Keratinocyte (primary cell): ENCODE measurements around the gene IFNAR1. TPM values are rescaled to one million over a fixed set of nuclear protein-coding genes. Genes with fewer than 3 reads are reported as not detected.

ENCODE experiments used
- DNase-seq: peaks from one replicate; pipeline ENCODE4 v3.0.0-alpha.2; 2011; ENCODE audit warnings: low read depth, missing footprints, low spot score
- FAIRE-seq: peaks from 2 replicates; lab custom pipeline; 2011; peaks lifted over from hg19 to GRCh38; lab: Jason Lieb, UNC
- H2AFZ ChIP-seq: 2 replicates; pipeline ENCODE4 v1.6.0; 2012; ENCODE audit warnings: low read length, control low read depth, inconsistent platforms; ENCODE audit not compliant: control insufficient read depth
- H3K27ac ChIP-seq: 2 replicates; pipeline ENCODE4 v1.5.1; 2011; ENCODE audit warnings: low read length; ENCODE audit not compliant: control insufficient read depth, insufficient read depth
- H3K27me3 ChIP-seq: 3 replicates; pipeline ENCODE4 v1.6.0; 2011; ENCODE audit warnings: low read length; ENCODE audit not compliant: control insufficient read depth, insufficient read depth; ENCODE audit errors: extremely low read depth
- H3K36me3 ChIP-seq, 2 experiments: 2 replicates in 1 of 2; 3 replicates in 1 of 2; pipeline ENCODE4 v1.5.1; 2011; ENCODE audit warnings: low read length in 2 of 2, mild to moderate bottlenecking in 1 of 2; ENCODE audit not compliant: control insufficient read depth in 2 of 2, insufficient read depth in 2 of 2; ENCODE audit errors: extremely low read depth in 1 of 2
- H3K4me1 ChIP-seq: 3 replicates; pipeline ENCODE4 v1.5.1; 2011; ENCODE audit warnings: low read length; ENCODE audit not compliant: control insufficient read depth, insufficient read depth; ENCODE audit errors: extremely low read depth
- H3K4me2 ChIP-seq: 3 replicates; pipeline ENCODE4 v1.6.0; 2011; ENCODE audit warnings: low read depth, low read length; ENCODE audit not compliant: control insufficient read depth, insufficient read depth; ENCODE audit errors: extremely low read depth
- H3K4me3 ChIP-seq, 3 experiments: fragments of 200-600 bp in 1 of 3; sonication (generic) in 1 of 3; 2 replicates in 2 of 3; 3 replicates in 1 of 3; pipeline ENCODE4 v1.5.1; 2011 to 2016; ENCODE audit warnings: low read length in 3 of 3, mild to moderate bottlenecking in 3 of 3, control low read depth in 2 of 3, inconsistent platforms in 1 of 3, low read depth in 1 of 3, mixed read lengths in 1 of 3, mixed run types in 1 of 3, moderate library complexity in 1 of 3; ENCODE audit not compliant: control insufficient read depth in 2 of 3, insufficient read depth in 2 of 3; ENCODE audit errors: extremely low read depth in 1 of 3
- H3K79me2 ChIP-seq: 2 replicates; pipeline ENCODE4 v1.6.0; 2012; ENCODE audit warnings: low read length; ENCODE audit not compliant: control insufficient read depth, insufficient read depth
- H3K9ac ChIP-seq: 3 replicates; pipeline ENCODE4 v1.6.0; 2011; ENCODE audit warnings: low read length; ENCODE audit not compliant: control insufficient read depth, insufficient read depth; ENCODE audit errors: extremely low read depth
- H3K9me1 ChIP-seq: 3 replicates; pipeline ENCODE4 v1.6.0; 2011; ENCODE audit warnings: low read length; ENCODE audit not compliant: control insufficient read depth, insufficient read depth; ENCODE audit errors: extremely low read depth
- H3K9me3 ChIP-seq: 2 replicates; pipeline ENCODE4 v1.5.1; 2012; ENCODE audit warnings: low read depth, low read length; ENCODE audit not compliant: control insufficient read depth
- H4K20me1 ChIP-seq: 3 replicates; pipeline ENCODE4 v1.6.0; 2011; ENCODE audit warnings: low read length; ENCODE audit not compliant: control insufficient read depth, insufficient read depth; ENCODE audit errors: extremely low read depth
- CTCF ChIP-seq, 3 experiments: IDR thresholded peaks in 1 of 3; conservative IDR thresholded peaks in 1 of 3; optimal IDR thresholded peaks in 1 of 3; 2 replicates in 2 of 3; 3 replicates in 1 of 3; pipeline versions ENCODE3 to v1.5.1; 2011; ENCODE audit warnings: low read length in 3 of 3, mild to moderate bottlenecking in 3 of 3, moderate library complexity in 2 of 3, control low read depth in 1 of 3, inconsistent platforms in 1 of 3; ENCODE audit not compliant: insufficient read depth in 2 of 3; ENCODE audit errors: extremely low read depth in 1 of 3
- EZH2 ChIP-seq: IDR thresholded peaks from one replicate; pipeline ENCODE4 v1.6.1; 2012; ENCODE audit warnings: inconsistent platforms, mild to moderate bottlenecking, low read length, moderate library complexity
- dilution Hi-C: fragments of 300-500 bp; cut with MboI; formaldehyde crosslinking; loops from one replicate; pipeline ENCODE4 v1.7.0; 2020; ENCODE audit warnings: low sequenced_read_pairs; ENCODE audit not compliant: extremely low pct_ligation_motif_present
- polyA plus RNA-seq, 5 experiments: library from polyadenylated mRNA; depleted of rRNA in 3 of 5; stranded (reverse) in 3 of 5; stranded (forward) in 1 of 5; unstranded in 1 of 5; fragments of >200 nt; gene quantifications; 1 replicate in 1 of 5; 2 replicates in 3 of 5; 3 replicates in 1 of 5; pipeline versions ENCODE4 v1.2.1 to v1.2.3, GENCODE V29; 2011 to 2012; ENCODE audit warnings: missing spikeins in 2 of 5, low read depth in 1 of 5, low replicate concordance in 1 of 5

Gene IFNAR1
- polyA plus RNA-seq, 1 donor (not counting 4 experiments of a cell fraction or from before 2014, with no cell fraction given), result 12.6 TPM

DNA sequence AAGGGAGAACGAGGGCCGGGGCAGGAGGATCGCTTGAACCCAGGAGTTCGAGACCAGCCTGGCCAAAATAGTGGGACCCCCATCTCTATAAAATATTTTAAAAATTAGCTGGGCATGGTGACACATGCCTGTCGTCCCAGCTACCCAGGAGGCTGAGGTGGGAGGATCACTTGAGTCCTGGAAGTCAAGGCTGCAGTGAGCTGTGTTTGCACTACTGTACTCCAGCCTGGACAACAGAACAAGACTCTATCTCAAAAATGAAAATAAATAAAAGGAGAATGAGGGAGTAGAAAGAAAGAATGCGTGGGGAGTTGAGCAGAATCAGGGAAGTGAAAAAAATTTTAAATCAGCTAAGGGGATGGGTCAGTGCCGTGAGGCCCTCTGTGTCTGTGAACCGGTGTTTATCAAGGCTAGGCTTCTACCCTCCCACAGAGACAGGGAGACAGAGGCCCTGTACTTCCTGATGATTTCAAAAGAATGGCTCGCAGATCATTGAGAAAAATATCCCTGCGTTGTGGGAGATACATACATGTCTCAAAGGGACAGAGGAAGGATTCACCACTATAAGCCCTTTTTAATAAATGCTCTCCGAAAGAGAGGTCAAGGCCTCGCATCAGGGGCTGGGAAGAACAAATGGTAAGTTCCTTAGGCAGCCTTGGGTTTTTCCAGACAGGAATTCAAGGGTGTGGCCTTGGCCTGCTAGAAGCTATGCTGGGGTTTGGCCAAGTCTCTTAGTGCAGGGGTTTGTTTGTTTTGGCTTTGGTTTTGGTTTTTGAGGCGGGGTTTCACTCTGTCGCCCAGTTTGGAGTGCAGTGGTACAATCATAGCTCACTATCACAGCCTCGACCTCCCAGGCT, 37.9 kb upstream of the IFNAR1 start:
- Histone ChIP-seq H4K20me1 (no peaks in the 10 kb centered on the region), H3K4me1 (peaks cover 9% of the 10 kb centered on the region), H3K9me3 (no peaks in the 10 kb centered on the region), H3K4me2 (peak overlapping the region; percentile 55), H3K9ac (peak overlapping the region; percentile 53), H3K27ac (peak overlapping the region; percentile 63), H3K79me2 (no peaks in the 10 kb centered on the region), H3K27me3 (no peaks in the 10 kb centered on the region), H3K36me3 (peaks cover 3 to 8% of the 10 kb centered on the region in 2 experiments), H3K9me1 (no peaks in the 10 kb centered on the region), H2AFZ (peak overlapping the region; percentile 82), H3K4me3 (peak overlapping the region in 1 of 3 experiments; percentile 34)
- DNase-seq, result no peak
- dilution Hi-C loops, result no loop called here
- no peak for TF ChIP-seq EZH2
- TF ChIP-seq CTCF (optimal IDR thresholded peaks at IDR 0.05 in 1 of 3, IDR thresholded peaks at IDR 0.05 in 1 of 3, conservative IDR thresholded peaks at IDR 0.05 in 1 of 3; ENCODE audit: extremely low read depth in 1 of 3, insufficient read depth in 2 of 3, low read length in 3 of 3), result no peak
- peak; percentile 80 for FAIRE-seq

- H3K4me2 ChIP-seq, result no peak overlapping the region
- no peak overlapping the region for H3K9ac ChIP-seq
- dilution Hi-C loops, result no loop called here
- H3K9me1 ChIP-seq, result no peaks in the 10 kb centered on the region
- H3K9me3 ChIP-seq, result no peaks in the 10 kb centered on the region
- H4K20me1 ChIP-seq, result no peaks in the 10 kb centered on the region
- H3K79me2 ChIP-seq, result no peaks in the 10 kb centered on the region
- no peaks in the 10 kb centered on the region for H3K27me3 ChIP-seq
- peaks cover 3 to 6% of the 10 kb centered on the region in 2 experiments for H3K36me3 ChIP-seq
- H3K27ac ChIP-seq, result no peak overlapping the region
- no peak overlapping the region for H3K4me3 ChIP-seq
- no peak for FAIRE-seq
- TF ChIP-seq CTCF (optimal IDR thresholded peaks at IDR 0.05 in 1 of 3, IDR thresholded peaks at IDR 0.05 in 1 of 3, conservative IDR thresholded peaks at IDR 0.05 in 1 of 3; ENCODE audit: extremely low read depth in 1 of 3, insufficient read depth in 2 of 3, low read length in 3 of 3), result no peak
- TF ChIP-seq EZH2, result no peak
- H2AFZ ChIP-seq, result no peak overlapping the region
- no peak for DNase-seq
- H3K4me1 ChIP-seq, result peaks cover 14% of the 10 kb centered on the region
Observed at GRCh38 chr21:33289199-33289819, 35.5 kb upstream of the IFNAR1 start.
